GM23338 (cell line): Measurements from ENCODE around the gene FHL2. TPM values are rescaled to one million over a fixed set of nuclear protein-coding genes. Genes with fewer than 3 reads are reported as not detected.

Source experiments
- ATAC-seq: fragments of 200-7000 bp; cut with Tn5 transposase; 3 replicates; pipeline ENCODE4 v1.9.1; 2020
- DNase-seq: peaks from one replicate; pipeline ENCODE4 v3.0.0-alpha.2; 2015; ENCODE audit warnings: low spot score
- H2AFZ ChIP-seq: fragments of 200-600 bp; sonication (generic); 2 replicates; pipeline ENCODE4 v1.8.0; 2016; ENCODE audit warnings: antibody characterized with exemption, mild to moderate bottlenecking, moderate library complexity
- H3F3A ChIP-seq: fragments of 200-600 bp; sonication (generic); replicated peaks from 2 replicates; pipeline ENCODE4 v1.8.0; 2017; ENCODE audit warnings: antibody characterized with exemption, mixed run types, low read depth
- H3K27ac ChIP-seq: fragments of 200-600 bp; sonication (generic); 2 replicates; pipeline ENCODE4 v1.6.1; 2016; ENCODE audit warnings: low read depth
- H3K27me3 ChIP-seq: fragments of 200-600 bp; sonication (generic); 2 replicates; pipeline ENCODE4 v1.8.0; 2016; ENCODE audit warnings: mild to moderate bottlenecking, mixed run types, moderate library complexity; ENCODE audit not compliant: insufficient read depth
- H3K36me3 ChIP-seq: fragments of 200-600 bp; sonication (generic); 2 replicates; pipeline ENCODE4 v1.8.0; 2016; ENCODE audit warnings: mild to moderate bottlenecking; ENCODE audit not compliant: insufficient read depth
- H3K4me1 ChIP-seq: fragments of 200-600 bp; sonication (generic); 2 replicates; pipeline ENCODE4 v1.8.0; 2016; ENCODE audit warnings: mild to moderate bottlenecking, moderate library complexity; ENCODE audit not compliant: insufficient read depth
- H3K4me2 ChIP-seq: fragments of 200-600 bp; sonication (generic); 2 replicates; pipeline ENCODE4 v1.7.1; 2017; ENCODE audit warnings: mixed run types
- H3K4me3 ChIP-seq: fragments of 200-600 bp; sonication (generic); 2 replicates; pipeline ENCODE4 v1.6.1; 2016; ENCODE audit warnings: mixed run types
- H3K79me2 ChIP-seq: fragments of 200-600 bp; sonication (generic); replicated peaks from 2 replicates; pipeline ENCODE4 v1.8.0; 2017; ENCODE audit warnings: mild to moderate bottlenecking; ENCODE audit not compliant: insufficient read depth
- H3K9me2 ChIP-seq: fragments of 200-600 bp; sonication (generic); 2 replicates; pipeline ENCODE4 v1.8.0; 2017; ENCODE audit not compliant: insufficient read depth
- H4K20me1 ChIP-seq: fragments of 200-600 bp; sonication (generic); replicated peaks from 2 replicates; pipeline ENCODE4 v1.8.0; 2017; ENCODE audit warnings: mild to moderate bottlenecking; ENCODE audit not compliant: insufficient read depth
- H3K27ac Mint-ChIP-seq: 2 replicates; pipeline ENCODE4 v1.8.0; 2020; ENCODE audit warnings: inconsistent platforms, mild to moderate bottlenecking, moderate library complexity, mixed read lengths
- H3K27me3 Mint-ChIP-seq: 3 replicates; pipeline ENCODE4 v1.8.0; 2022; ENCODE audit warnings: low read depth, mild to moderate bottlenecking, moderate library complexity, mixed read lengths, inconsistent platforms; ENCODE audit not compliant: insufficient read depth, poor library complexity
- H3K36me3 Mint-ChIP-seq: 3 replicates; pipeline ENCODE4 v1.8.0; 2021; ENCODE audit warnings: low read depth, mild to moderate bottlenecking, inconsistent platforms, moderate library complexity, mixed read lengths
- H3K4me1 Mint-ChIP-seq: 3 replicates; pipeline ENCODE4 v1.8.0; 2020; ENCODE audit warnings: mild to moderate bottlenecking, inconsistent platforms, mixed read lengths
- H3K4me3 Mint-ChIP-seq: 3 replicates; pipeline ENCODE4 v1.8.0; 2021; ENCODE audit warnings: moderate library complexity, mild to moderate bottlenecking, inconsistent platforms, mixed read lengths
- H3K9me3 Mint-ChIP-seq: 3 replicates; pipeline ENCODE4 v1.8.0; 2020; ENCODE audit warnings: moderate library complexity, mild to moderate bottlenecking, inconsistent platforms, mixed read lengths
- CREB1 ChIP-seq: fragments of 250-450 bp; sonication (Bioruptor Pico); IDR thresholded peaks from 2 replicates; pipeline ENCODE4 v1.5.0; 2020; ENCODE audit warnings: low read depth, mild to moderate bottlenecking, moderate library complexity
- ETS1 ChIP-seq: IDR thresholded peaks from 2 replicates; pipeline ENCODE4 v1.6.1; 2016; ENCODE audit warnings: antibody characterized with exemption
- EZH2phosphoT487 ChIP-seq: fragments of 200-600 bp; sonication (generic); IDR thresholded peaks from one replicate; pipeline ENCODE4 v1.8.1; 2018; ENCODE audit warnings: antibody characterized with exemption; ENCODE audit not compliant: unreplicated experiment
- NANOG ChIP-seq: IDR thresholded peaks from 2 replicates; pipeline ENCODE4 v1.6.1; 2016; ENCODE audit warnings: antibody characterized with exemption, borderline replicate concordance
- POLR2AphosphoS5 ChIP-seq: IDR thresholded peaks from 2 replicates; pipeline ENCODE4 v1.6.1; 2016; ENCODE audit warnings: antibody characterized with exemption, low read depth
- STAT1 ChIP-seq: IDR thresholded peaks from one replicate; pipeline ENCODE4 v1.6.1; 2016; ENCODE audit warnings: antibody characterized with exemption; ENCODE audit not compliant: unreplicated experiment
- ZNF114 ChIP-seq: fragments of 250-450 bp; sonication (Bioruptor Pico); IDR thresholded peaks from 2 replicates; pipeline ENCODE4 v1.5.0; 2020; ENCODE audit warnings: mild to moderate bottlenecking, moderate library complexity
- ZNF331 ChIP-seq: fragments of 250-450 bp; sonication (Bioruptor Pico); IDR thresholded peaks from 2 replicates; pipeline ENCODE4 v1.5.0; 2020; ENCODE audit warnings: low read depth, mild to moderate bottlenecking, moderate library complexity
- polyA plus RNA-seq: library from polyadenylated mRNA; unstranded; fragments of >200 nt; fragmentation: Nextera tagmentation; extraction: Ambion mirVana; gene quantifications from 2 replicates; pipeline ENCODE4 v1.2.1, GENCODE V29; 2016
- total RNA-seq: library from RNA; depleted of rRNA; stranded (reverse); fragments of >200 nt; shearing (Covaris generic); gene quantifications from 2 replicates; pipeline ENCODE4 v1.2.3, GENCODE V29; 2014
- TF ChIP-seq, protein P1 (sequence below), 2 experiments: fragments of 200-600 bp in 1 of 2; sonication (generic) in 1 of 2; conservative IDR thresholded peaks; 2 replicates each; pipeline versions ENCODE4 v1.5.1 to v1.6.1; 2016 to 2017; ENCODE audit warnings: antibody characterized with exemption in 2 of 2, low read depth in 2 of 2, mild to moderate bottlenecking in 2 of 2, moderate library complexity in 1 of 2
- TF ChIP-seq, protein P2 (sequence below): IDR thresholded peaks from one replicate; pipeline ENCODE4 v1.6.1; 2018; ENCODE audit warnings: antibody characterized with exemption; ENCODE audit not compliant: unreplicated experiment

The FHL2 gene
- total and polyA plus RNA-seq, 2 experiments from 2014 or later: 29.0 to 30.9 TPM

DNA sequence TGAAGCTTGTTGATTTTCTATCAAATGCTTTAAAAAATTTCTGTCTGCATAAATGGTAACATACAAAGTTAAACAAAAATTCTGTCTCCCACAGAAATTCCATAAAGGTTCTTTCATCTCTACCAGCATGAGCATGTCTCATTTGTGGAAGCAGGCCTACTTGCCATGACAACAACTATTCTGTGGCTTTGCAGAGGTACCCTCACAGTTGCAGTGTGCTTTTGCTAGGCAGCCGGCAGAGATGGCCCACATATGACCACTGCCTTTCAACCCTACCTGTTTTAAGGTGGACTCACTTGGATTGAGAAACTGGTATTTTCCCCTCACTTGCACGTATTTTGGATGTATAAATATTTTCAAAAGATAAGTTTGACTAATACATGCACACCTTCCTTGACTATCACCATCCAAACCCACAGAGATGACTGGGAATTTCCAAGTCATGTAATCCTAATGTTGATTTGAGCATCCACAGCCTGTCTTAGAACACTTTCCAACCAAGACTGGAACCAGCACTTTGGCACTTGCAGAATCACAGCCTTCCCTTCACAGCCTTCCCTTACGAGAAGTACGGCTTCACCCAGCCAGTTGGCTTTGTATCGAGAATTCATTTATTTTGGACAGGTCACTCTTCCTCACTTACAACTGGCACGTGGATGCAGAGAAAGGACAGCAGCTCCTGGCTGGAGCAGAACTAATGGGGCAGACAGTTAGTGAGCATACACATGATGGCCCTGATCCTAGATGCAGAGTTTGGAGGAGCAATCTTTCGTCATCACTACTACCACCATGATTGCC lies 9.3 kb upstream of the FHL2 start:
- TF ChIP-seq, protein P1, sequence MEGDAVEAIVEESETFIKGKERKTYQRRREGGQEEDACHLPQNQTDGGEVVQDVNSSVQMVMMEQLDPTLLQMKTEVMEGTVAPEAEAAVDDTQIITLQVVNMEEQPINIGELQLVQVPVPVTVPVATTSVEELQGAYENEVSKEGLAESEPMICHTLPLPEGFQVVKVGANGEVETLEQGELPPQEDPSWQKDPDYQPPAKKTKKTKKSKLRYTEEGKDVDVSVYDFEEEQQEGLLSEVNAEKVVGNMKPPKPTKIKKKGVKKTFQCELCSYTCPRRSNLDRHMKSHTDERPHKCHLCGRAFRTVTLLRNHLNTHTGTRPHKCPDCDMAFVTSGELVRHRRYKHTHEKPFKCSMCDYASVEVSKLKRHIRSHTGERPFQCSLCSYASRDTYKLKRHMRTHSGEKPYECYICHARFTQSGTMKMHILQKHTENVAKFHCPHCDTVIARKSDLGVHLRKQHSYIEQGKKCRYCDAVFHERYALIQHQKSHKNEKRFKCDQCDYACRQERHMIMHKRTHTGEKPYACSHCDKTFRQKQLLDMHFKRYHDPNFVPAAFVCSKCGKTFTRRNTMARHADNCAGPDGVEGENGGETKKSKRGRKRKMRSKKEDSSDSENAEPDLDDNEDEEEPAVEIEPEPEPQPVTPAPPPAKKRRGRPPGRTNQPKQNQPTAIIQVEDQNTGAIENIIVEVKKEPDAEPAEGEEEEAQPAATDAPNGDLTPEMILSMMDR (conservative IDR thresholded peaks at IDR 0.05; ENCODE audit: low read depth in 2 of 2): no peak
- TF ChIP-seq POLR2AphosphoS5: no peak
- TF ChIP-seq NANOG: no peak
- TF ChIP-seq, protein P2, sequence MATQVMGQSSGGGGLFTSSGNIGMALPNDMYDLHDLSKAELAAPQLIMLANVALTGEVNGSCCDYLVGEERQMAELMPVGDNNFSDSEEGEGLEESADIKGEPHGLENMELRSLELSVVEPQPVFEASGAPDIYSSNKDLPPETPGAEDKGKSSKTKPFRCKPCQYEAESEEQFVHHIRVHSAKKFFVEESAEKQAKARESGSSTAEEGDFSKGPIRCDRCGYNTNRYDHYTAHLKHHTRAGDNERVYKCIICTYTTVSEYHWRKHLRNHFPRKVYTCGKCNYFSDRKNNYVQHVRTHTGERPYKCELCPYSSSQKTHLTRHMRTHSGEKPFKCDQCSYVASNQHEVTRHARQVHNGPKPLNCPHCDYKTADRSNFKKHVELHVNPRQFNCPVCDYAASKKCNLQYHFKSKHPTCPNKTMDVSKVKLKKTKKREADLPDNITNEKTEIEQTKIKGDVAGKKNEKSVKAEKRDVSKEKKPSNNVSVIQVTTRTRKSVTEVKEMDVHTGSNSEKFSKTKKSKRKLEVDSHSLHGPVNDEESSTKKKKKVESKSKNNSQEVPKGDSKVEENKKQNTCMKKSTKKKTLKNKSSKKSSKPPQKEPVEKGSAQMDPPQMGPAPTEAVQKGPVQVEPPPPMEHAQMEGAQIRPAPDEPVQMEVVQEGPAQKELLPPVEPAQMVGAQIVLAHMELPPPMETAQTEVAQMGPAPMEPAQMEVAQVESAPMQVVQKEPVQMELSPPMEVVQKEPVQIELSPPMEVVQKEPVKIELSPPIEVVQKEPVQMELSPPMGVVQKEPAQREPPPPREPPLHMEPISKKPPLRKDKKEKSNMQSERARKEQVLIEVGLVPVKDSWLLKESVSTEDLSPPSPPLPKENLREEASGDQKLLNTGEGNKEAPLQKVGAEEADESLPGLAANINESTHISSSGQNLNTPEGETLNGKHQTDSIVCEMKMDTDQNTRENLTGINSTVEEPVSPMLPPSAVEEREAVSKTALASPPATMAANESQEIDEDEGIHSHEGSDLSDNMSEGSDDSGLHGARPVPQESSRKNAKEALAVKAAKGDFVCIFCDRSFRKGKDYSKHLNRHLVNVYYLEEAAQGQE: no peak
- TF ChIP-seq ETS1: no peak
- TF ChIP-seq ZNF114 (CRISPR knock-in tag): no peak
- no peak for TF ChIP-seq ZNF331
- no peak for TF ChIP-seq STAT1
- no peak for DNase-seq
- H3K36me3 ChIP-seq: no peaks in the 10 kb centered on the region

GRCh38 chr2:105406221-105406620 lies 7.4 kb upstream of the FHL2 start:
- peaks cover 14% of the 10 kb centered on the region for H3K4me1 Mint-ChIP-seq
- peaks cover 7% of the 10 kb centered on the region for H3K27me3 Mint-ChIP-seq
- DNase-seq (no peak), ATAC-seq (no peak)
- Histone ChIP-seq H4K20me1 (no peaks in the 10 kb centered on the region), H3K4me3 (no peak overlapping the region), H3K79me2 (no peaks in the 10 kb centered on the region), H3K27me3 (no peaks in the 10 kb centered on the region), H3K4me1 (peaks cover 5% of the 10 kb centered on the region), H3F3A (no peaks in the 10 kb centered on the region), H2AFZ (no peak overlapping the region), H3K4me2 (no peak overlapping the region), H3K27ac (no peak overlapping the region), H3K9me2 (no peaks in the 10 kb centered on the region), H3K36me3 (no peaks in the 10 kb centered on the region)
- H3K9me3 Mint-ChIP-seq: no peaks in the 10 kb centered on the region
- H3K4me3 Mint-ChIP-seq: no peak overlapping the region
- TF ChIP-seq NANOG: no peak
- no peak for TF ChIP-seq ZNF114 (CRISPR knock-in tag)
- TF ChIP-seq, protein P1 (conservative IDR thresholded peaks at IDR 0.05; ENCODE audit: low read depth in 2 of 2): no peak
- TF ChIP-seq CREB1: no peak
- no peak for TF ChIP-seq EZH2phosphoT487
- no peak for TF ChIP-seq ZNF331
- no peak overlapping the region for H3K27ac Mint-ChIP-seq
- no peaks in the 10 kb centered on the region for H3K36me3 Mint-ChIP-seq

More for the DNA sequence above, 9.3 kb upstream of the FHL2 start:
- Mint-ChIP-seq H3K36me3 (no peaks in the 10 kb centered on the region), H3K27me3 (peaks cover 7% of the 10 kb centered on the region), H3K4me1 (peaks cover 12% of the 10 kb centered on the region), H3K4me3 (no peak overlapping the region), H3K27ac (no peak overlapping the region), H3K9me3 (no peaks in the 10 kb centered on the region)
- Histone ChIP-seq H3K4me3 (no peak overlapping the region), H2AFZ (no peak overlapping the region), H3K4me2 (no peak overlapping the region), H3K27me3 (no peaks in the 10 kb centered on the region), H3K79me2 (no peaks in the 10 kb centered on the region), H3F3A (no peaks in the 10 kb centered on the region), H3K27ac (no peak overlapping the region), H3K4me1 (peaks cover 5% of the 10 kb centered on the region), H4K20me1 (no peaks in the 10 kb centered on the region), H3K9me2 (no peaks in the 10 kb centered on the region; the same call in 1 of the 2 replicates)
- ATAC-seq: no peak
